SKM-1 treated with dmso at 0.1 percent for 144 hours (cell line): ENCODE results near the gene BFAR.
"Not testable (repeated sequence)": the region's sequence is repeated elsewhere in the genome, so short reads cannot be mapped to it uniquely, and the experiment has no call there.

ENCODE experiments used
- DNase-seq: peaks from one replicate; lab custom pipeline; 2025; ENCODE audit not compliant: unreplicated experiment; lab: John Stamatoyannopoulos, UW

BFAR gene

DNA sequence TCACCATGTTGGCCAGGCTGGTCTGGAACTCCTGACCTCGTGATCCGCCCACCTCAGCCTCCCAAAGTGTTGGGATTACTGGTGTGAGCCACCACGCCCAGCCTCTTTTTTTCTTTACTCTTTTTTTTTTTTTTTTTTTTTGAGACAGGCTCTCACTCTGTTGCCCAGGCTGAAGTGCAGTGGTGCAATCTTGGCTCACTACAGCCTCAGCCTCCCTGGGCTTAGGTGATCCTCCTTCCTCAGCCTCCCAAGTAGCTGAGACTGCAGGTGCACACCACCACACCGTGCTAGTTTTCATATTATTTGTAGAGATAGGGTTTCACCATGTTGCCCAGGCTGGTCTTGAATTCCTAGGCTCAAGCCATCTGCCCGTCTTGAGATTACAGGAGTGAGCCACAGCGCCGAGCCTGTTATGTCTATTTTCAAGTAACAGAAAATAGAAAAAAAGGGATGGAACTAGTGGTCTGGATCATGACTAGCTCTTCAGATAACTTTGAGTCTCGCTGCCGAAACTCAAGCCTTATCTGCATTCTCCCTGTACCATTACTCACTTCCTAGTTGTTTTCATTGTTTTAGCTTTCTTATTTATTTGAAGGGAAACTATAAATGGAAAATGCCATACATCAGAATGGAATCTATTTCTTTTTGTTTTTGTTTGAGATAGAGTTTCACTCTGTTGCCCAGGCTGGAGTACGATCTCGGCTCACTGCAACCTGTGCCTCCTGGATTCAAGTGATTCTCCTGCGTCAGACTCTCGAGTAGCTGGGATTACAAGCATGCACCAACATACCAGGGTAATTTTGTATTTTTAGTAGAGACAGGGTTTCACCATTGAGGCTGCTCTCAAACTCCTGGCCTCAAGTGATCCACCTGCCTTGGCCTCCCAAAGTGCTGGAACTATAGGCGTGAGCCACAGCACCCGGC lies 53.4 kb downstream of the BFAR start:
- not testable (repeated sequence) for DNase-seq

DNA sequence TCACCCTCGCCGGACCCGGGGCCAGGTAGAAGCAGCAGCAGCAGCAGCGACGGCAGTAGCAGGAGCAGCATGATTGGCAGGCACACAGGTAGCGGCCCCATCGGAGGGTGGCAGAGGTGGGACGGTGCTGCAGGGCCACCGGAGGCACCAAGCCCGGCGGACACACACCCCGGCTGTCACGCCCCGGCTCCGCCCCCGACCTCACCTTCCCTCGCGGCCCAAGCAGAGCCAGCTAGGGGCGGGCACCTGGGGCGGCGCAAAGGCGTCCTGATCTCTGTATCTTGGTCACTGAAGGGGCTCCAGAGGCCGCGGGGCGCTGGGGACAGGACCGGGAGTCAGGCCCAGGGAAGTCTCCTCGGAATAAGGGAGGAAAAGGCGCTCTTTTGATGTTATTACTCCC lies 61.4 kb downstream of the BFAR start, which contains the start of gene PLA2G10:
Gene PLA2G10, minus strand, starts transcription at position 180 of the 400 bp plus-strand sequence. Its CDS starts 79 bp downstream, at position 101.
- not testable (repeated sequence) for DNase-seq

DNA sequence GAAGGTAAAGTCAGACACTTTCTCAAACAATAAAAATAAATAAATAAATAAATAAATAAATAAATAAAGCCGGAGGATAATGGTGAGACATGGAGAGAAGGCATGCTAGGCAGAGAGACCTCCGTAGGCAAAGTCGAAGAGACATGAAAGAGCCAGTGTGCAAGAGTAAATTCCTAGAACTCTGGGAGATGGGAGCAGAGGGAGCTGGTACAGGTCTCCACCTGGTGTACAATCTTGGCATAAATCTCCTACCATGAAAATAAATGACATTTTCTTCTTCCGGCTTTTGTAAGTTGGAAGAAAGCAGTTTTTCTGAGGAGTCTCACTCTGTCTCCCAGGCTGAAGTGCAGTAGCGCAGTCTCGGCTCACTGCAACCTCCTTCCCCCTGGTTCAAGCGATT lies 69.1 kb downstream of the BFAR start:
- not testable (repeated sequence) for DNase-seq

DNA sequence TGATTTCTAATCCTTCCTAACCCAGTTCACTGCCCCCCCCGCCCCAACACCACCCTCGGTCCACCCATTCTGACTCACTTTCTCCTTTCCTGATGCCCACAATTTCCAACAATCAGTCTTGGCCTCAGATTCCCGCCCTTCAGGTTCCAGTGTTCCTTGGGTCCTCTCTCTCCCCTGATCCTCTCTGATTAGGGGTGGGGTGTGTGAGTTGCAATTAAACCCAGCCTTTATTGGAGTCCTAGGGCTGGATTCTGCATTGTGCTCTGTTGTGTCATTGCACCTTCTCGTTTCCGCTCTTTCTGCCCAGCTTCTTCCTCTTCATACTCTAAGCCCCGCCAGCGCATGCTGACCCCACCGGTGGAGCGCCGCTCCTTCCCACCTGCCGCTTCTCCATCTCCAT lies 69.9 kb downstream of the BFAR start:
- not testable (repeated sequence) for DNase-seq

DNA sequence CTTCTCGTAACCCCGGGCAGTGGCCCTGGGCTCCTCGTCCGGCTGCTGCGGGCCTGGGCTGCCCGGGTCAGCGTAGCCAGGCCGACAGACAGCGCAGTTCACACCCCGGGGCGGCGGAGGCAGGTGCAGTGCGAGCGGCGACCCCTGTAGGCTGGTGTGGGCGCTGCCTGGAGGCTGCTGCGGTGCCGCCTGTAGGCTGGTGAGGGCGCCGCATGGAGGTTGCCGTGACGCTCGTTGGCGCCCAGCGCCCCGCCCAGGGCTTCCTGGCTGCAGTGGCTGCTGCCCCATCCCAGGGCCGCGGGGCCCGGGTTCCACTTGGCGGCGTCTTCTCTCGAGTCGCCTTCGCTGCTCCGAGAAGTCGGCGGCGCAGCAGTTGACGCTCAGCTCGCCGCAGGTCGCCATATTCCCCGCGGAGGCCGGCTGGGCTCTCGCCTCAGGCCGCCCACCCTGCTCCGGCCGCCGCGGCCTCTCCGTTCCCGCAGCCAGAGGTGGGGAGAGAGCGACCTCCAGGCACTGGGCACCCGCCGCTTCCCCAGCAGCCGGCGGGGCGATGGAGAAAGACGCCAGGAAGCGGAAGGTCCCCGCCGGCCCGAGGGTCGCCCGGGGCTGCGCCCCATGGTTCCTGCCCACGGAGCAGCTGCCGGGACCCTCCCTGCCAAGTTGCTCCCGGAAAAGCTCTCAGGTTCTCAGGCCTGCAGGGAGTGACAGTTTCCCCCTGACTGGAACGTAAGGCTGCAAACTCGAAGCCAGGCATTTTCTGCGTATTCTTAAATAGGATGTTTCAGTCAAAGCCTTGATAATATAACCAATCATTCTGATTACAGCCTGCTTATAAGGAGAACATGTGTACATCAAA lies 70.6 kb downstream of the BFAR start, which contains the start of gene NPIPA3:
Gene NPIPA3, plus strand, starts transcription at position 256 of the 856 bp plus-strand sequence. CDS start 5,533 bp downstream, outside the sequence.
- DNase-seq = not testable (repeated sequence)
